Retinal pigment epithelial cell (primary cell): Measurements from ENCODE around the gene ST8SIA6.
"Not testable (repeated sequence)": the region's sequence is repeated elsewhere in the genome, so short reads cannot be mapped to it uniquely, and the experiment has no call there.

Experiments
- DNase-seq: peaks from one replicate; pipeline ENCODE4 v3.0.0-alpha.2; 2010; ENCODE audit warnings: low read depth
- H3K4me3 ChIP-seq: 2 replicates; pipeline ENCODE4 v1.5.1; 2011; ENCODE audit warnings: mild to moderate bottlenecking, low read length, control low read depth, moderate library complexity
- TF ChIP-seq, protein P1 (sequence below): conservative IDR thresholded peaks from 2 replicates; pipeline ENCODE4 v1.5.1; 2011; ENCODE audit warnings: low read depth, low read length, control low read depth, inconsistent platforms

The ST8SIA6 gene, protein sequence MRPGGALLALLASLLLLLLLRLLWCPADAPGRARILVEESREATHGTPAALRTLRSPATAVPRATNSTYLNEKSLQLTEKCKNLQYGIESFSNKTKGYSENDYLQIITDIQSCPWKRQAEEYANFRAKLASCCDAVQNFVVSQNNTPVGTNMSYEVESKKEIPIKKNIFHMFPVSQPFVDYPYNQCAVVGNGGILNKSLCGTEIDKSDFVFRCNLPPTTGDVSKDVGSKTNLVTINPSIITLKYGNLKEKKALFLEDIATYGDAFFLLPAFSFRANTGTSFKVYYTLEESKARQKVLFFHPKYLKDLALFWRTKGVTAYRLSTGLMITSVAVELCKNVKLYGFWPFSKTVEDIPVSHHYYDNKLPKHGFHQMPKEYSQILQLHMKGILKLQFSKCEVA

DNA sequence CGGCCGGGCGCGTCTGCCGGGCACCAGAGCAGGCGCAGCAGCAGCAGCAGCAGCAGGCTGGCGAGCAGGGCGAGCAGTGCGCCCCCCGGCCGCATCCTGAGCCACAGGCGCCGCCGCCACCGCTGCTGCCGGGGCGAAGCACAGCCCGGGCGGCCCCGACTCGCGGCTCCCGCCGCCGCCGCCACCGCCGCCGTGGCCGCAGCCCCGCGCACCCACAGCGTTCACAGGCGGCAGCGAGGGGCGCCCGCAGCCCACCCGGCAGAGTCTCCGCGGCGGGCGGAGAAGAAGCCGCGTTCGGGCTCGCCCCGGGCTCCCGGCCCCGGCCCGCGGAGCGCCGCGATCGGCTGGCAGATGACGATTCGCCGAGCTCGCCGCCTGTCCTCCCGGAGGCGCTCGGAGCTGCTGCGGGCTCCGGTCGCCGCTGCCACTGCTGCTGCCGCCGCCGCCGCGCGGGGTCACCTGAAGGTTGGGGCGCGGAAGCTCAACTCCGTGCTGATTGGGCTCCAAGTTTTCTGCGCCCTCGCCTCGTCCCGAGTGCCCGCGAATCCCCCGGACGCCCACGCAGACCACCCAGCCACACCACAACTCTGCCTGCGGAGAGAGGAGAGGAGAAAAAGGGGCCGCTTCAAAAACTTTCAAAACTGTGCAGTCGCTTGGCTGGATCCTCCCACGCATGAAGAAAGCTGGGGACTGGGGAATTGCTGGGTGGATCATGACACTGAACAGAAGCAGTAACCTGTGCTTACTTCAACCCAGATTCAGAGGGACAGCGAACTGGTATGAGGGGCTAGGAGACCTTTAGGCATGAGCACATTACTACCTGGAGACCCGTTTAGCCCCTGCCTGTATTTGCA is at the start of gene ST8SIA6:
Gene ST8SIA6 (minus strand): TSS at position 435 of the 854 bp plus-strand sequence. CDS start 340 bp downstream, at position 95.
- peak within 1 kb of the TSS; percentile 60 for H3K4me3 ChIP-seq
- TF ChIP-seq, protein P1, sequence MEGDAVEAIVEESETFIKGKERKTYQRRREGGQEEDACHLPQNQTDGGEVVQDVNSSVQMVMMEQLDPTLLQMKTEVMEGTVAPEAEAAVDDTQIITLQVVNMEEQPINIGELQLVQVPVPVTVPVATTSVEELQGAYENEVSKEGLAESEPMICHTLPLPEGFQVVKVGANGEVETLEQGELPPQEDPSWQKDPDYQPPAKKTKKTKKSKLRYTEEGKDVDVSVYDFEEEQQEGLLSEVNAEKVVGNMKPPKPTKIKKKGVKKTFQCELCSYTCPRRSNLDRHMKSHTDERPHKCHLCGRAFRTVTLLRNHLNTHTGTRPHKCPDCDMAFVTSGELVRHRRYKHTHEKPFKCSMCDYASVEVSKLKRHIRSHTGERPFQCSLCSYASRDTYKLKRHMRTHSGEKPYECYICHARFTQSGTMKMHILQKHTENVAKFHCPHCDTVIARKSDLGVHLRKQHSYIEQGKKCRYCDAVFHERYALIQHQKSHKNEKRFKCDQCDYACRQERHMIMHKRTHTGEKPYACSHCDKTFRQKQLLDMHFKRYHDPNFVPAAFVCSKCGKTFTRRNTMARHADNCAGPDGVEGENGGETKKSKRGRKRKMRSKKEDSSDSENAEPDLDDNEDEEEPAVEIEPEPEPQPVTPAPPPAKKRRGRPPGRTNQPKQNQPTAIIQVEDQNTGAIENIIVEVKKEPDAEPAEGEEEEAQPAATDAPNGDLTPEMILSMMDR, result no peak
- DNase-seq, result peak; percentile 18

DNA sequence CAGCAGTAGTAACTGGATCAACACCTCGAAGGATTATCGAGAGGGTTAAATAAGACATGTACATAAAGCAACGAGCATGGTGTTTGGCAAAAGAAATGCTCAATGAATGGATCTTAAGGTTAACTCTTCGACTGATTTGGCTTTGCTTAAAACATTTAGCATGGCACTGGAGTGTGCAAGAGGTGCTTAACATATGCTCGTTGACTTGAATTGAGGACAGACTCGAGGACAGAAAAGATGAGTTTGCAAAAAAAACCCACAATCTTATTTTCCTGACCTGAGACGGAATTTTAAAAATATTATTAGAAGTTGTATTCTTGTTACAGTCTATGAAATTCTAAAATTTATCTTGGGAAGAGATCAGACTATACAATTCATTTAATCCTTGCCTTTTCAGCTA is 49.4 kb upstream of the ST8SIA6 start:
- no peak for DNase-seq
- TF ChIP-seq, protein P1, result no peak
- H3K4me3 ChIP-seq, result no peak overlapping the region

DNA sequence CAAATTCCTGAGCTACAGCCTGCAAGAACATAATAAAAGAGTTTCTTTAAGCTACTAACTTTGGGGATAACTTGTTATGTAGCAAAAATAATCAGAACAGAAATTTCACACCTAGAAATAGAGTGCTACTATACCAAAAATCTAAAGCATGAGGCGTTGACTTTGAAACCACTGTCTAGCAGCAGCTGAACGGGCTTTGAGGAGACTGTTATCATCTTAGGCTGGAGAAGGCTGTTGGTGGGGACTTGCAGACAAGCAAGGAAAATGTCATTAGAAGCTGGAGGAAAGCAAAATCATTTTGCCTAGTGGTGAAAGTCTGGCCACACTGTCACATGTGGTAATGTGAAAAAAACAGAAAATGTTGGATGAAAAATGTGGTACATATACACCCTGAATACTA is 48.4 kb upstream of the ST8SIA6 start:
- no peak for DNase-seq
- no peak overlapping the region for H3K4me3 ChIP-seq
- TF ChIP-seq, protein P1, result no peak

DNA sequence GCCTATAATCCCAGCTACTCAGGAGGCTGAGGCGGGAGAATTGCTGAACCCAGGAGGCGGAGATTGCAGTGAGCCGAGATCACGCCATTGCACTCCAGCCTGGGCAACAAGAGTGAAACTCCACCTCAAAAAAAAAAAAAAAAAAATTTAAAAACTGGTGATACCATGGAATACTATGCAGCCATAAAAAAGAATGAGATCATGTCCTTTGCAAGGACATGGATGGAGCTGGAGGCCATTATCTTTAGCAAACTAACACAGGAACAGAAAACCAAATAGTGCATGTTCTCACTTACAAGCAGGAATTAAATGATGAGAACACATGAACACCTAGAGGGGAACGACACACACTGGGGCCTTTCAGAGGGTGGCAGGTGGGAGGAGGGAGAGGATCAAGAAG is 44.6 kb upstream of the ST8SIA6 start:
- not testable (repeated sequence) for H3K4me3 ChIP-seq, DNase-seq

DNA sequence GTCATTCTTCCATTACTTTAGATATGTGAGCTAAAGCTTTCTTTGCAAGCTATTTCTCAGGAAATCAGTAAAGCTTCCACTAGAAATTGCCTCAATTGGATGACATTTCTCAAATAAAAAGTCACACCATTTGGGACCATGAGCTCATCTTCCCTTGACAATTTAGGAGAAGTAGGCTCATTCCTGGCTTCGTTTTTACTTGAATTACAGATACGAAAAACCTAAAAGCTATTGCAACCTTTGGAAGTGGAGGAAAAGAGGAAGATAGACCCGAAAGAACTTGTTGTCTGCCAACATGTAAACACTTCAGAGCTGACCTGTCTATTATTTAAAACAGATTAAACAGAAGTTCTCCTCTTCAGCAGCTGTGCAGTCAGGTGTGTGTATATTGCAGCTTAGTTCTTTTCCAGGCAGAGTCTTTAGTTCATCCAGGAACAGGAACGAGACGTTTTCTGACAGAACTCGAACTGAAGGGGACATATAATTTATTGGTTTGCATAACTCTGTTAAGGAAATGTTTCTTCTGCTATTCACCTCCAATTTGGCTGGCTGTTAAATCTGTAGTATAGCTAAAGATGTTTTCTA is 43.1 kb upstream of the ST8SIA6 start:
- no peak overlapping the region for H3K4me3 ChIP-seq
- TF ChIP-seq, protein P1, result no peak
- no peak for DNase-seq

DNA sequence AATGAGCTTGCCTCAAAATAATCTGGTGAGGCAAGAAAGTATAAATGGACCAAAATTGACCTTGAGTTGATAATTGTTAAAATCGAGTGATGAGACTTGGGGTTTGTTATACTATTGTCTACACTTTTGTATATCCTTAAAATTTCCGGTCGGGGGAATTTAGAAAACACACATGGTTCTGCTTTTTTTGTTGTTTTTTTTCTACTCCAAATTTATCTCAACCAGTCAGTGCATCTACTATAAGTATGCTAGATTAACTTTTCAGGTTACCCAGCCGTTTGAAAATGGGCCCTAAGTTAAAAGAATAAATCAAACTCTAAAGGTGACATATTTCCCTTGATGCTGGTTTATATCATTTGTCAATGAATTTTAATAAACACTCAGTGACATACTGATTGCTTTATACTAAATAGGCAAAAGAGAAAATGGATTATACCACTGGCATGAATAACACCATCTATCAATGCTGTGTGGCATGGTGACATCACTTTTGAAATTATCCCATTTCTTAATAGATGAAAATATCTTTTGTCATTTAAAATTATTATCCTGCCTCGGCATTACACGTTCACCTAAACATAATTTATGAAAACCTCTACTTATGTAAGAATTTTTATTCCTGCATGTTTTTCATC is 40.3 kb upstream of the ST8SIA6 start:
- TF ChIP-seq, protein P1, result no peak
- no peak overlapping the region for H3K4me3 ChIP-seq
- no peak for DNase-seq

DNA sequence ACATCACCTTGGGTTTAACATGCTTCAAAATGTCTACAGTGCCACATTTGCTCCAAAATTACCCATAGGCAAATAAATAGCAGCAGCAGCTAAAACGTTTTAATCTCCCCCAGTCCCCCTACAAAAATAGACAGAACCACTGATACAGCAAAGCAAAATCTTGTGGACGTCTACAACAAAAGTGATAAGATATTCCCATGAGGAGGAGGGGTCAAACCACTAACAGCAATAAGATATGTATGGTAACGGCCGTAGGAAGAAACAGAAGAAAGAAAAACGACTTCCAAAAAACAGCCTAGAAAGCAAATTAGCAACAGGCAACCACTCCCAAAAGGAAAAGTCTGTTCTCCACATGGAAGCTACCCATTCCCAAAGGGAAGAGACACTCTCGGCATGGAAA is 34.5 kb upstream of the ST8SIA6 start:
- no peak overlapping the region for H3K4me3 ChIP-seq
- TF ChIP-seq, protein P1, result no peak
- DNase-seq, result no peak
